T1000 (cell line): ENCODE measurements around the gene PNPO.
"Not testable (repeated sequence)": the region's sequence is repeated elsewhere in the genome, so short reads cannot be mapped to it uniquely, and the experiment has no call there.

Experiments used
- DNase-seq: peaks from one replicate; lab custom pipeline; 2025; ENCODE audit warnings: mixed read lengths; lab: John Stamatoyannopoulos, UW

PNPO gene

DNA sequence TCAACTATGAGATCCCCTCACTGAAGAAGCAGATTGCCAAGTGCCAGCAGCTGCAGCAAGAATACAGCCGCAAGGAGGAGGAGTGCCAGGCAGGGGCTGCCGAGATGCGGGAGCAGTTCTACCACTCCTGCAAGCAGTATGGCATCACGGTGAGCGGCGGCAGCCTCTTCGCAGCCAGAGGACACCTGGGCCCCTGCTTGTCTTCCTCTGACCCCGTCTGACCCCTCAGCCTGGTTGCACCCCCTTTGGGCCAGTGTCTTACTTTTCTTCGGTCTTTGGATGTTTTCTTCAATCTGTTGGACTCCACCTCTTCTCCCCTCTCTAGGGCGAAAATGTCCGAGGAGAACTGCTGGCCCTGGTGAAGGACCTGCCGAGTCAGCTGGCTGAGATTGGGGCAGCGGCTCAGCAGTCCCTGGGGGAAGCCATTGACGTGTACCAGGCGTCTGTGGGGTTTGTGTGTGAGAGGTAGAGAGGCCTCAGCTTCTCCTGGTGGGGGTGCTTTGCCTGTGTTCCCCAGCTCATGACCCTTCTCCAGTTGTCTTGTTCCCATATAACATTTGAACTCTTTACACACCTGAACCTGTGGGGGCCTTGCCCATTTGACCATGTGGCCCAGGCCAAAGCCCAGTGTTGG is 33.9 kb downstream of the PNPO start:
- DNase-seq, result no peak

DNA sequence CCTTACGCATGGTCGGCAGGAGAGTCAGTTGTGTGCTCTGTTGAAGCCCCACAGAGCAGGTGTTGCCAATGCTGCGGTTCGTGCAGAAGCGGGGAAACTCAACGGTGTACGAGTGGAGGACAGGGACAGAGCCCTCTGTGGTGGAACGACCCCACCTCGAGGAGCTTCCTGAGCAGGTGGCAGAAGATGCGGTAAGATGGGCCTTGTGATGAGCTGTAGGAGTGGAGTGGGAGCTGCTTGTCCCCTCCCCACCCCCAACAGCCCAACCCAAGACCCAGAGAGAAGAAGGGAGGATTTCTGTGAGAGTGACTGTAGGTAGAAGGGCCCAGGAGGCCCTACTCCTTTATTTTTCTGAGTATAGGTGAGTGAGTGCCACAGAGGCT is 34.4 kb downstream of the PNPO start:
- DNase-seq, result no peak

DNA sequence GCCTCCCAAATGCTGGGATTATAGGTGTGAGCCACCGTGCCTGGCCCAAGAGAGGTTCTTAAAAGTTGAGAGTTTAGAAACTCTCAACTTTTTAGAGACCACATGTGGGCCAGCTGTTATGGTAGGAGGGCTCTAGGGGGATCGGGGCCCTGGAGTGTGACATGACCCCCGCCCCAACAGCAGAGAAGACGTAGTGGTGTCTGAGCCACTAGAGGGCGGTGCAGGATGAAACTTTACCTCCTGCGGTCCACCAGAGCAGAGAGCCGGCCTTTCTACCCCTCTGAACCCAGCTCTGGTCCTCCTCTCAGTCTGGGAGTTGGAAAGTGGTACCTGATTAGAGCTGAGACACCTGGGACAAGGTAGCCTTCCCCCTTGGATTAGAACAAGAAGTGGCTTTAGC is 37.0 kb downstream of the PNPO start:
- DNase-seq, result no peak

DNA sequence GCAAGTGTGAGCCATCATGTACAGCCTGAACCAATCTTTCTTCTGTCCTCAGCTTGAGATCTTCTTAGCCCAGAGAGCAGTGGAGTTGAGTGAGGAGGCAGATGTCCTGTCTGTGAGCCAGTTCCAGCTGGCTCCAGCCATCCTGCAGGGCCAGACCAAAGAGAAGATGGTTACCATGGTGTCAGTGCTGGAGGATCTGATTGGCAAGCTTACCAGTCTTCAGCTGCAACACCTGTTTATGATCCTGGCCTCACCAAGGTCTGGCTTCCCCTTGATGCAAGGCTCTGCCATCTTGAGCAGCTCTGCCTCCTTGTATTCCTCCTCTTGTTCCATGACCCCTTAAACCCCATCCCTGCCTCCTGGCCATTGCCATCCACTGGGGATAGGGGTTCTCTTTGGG is 39.2 kb downstream of the PNPO start:
- DNase-seq, result no peak

DNA sequence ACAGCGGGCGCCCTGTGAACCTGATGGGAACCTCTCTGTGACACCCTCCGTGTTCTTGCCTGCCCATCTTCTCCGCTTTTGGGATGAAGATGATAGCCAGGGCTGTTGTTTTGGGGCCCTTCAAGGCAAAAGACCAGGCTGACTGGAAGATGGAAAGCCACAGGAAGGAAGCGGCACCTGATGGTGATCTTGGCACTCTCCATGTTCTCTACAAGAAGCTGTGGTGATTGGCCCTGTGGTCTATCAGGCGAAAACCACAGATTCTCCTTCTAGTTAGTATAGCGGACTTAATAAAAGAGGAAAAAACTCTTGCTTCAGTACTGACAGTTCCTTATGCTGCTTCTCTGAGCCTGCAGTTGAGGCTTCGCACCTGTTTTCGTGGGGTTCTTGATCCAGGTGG is 40.1 kb downstream of the PNPO start:
- no peak for DNase-seq

DNA sequence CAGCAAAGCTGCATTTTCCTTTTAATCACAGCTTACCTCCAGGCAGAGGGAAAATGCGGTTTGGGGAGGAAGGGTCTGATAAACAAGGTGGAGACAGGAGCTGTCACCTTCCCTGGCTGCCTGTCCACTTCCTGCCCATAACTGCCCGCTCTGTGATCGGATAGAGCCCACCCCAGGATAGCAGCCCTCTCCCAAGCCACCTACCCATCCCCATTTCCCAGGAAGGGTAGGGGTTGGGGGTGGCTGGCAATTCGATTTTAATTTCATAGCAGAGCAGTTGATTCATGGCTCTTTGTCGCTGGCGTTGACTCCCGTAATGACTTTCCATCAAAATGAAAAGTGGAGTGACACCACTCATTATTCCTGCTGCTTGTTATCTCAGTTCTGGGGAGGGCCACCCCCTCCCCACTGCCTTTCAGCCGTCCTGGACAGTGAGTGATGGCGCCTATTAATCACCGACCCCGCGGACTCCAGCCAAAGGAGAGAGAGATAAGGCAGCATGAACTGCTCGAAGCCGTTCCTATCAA is 40.8 kb downstream of the PNPO start:
- DNase-seq, result no peak

DNA sequence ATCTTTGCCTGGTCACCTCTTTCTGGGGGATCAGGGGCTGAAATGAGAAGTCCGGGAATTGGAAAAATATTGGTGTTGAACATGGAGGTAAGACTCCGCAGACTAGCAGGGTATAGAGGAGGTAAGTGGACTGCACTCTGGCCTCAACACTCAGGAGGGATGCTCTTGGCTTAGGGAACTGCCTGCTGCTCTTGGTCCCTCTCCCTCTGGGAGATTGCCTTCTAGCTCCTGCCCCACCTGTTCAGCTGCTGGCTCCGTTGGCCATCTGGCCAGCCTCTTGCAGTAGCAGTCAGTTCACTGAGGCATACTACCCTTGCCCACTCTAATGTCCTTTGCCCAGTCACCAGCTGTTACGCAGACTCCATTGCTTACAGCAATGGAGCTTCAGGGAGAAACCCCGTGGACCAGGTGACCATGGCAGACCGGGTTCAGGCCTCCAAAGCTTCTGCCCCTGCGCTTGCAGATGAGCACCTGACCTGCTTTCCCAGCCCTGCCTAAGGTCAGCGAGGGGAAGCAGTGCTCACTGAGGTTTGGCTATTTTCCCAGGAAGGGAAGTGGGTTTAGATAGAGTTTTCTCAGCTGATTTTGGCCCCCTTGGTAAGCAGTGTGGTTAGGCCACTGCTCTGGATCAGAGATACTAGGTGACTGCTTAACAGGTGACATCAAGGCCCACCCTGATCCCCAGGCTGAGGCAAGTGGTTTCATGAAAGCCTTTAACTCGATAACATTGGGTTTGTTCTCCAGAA is 41.4 kb downstream of the PNPO start:
- DNase-seq, result no peak

DNA sequence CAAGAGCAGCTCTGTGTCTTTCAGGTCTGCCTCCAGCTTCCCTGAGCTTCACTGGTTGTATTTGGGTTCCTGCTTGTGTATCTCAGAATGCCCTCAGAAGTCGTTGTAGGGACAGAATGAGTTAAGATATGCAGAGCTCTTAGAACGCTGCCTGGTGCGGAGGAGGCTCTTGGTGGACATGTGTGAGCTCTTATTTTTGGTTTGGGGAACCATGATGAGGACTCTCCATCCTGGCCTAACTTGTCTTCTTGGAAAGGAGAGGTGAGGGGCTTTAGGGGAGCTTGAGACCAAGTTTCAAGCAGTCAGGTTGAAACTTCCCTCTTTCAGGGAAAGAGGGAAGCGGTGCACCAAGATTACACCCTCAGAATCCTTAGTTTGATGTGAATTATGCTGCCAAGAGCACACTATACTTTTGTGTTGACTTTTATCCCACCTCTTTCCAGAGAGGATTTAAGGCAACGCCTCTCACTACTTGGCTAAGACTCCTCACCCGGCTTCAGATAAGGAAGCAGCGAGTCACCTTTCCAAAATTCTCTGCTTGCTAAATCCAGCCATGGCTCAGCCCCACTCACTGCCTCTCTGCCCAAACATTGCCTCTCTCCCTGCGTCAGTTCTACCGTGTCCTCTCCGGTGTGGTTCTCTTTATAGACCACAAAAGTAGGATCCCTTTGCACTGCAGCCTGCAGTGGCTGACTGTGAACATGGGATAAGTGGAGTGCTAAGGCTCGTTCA is 42.3 kb downstream of the PNPO start:
- DNase-seq, result no peak

DNA sequence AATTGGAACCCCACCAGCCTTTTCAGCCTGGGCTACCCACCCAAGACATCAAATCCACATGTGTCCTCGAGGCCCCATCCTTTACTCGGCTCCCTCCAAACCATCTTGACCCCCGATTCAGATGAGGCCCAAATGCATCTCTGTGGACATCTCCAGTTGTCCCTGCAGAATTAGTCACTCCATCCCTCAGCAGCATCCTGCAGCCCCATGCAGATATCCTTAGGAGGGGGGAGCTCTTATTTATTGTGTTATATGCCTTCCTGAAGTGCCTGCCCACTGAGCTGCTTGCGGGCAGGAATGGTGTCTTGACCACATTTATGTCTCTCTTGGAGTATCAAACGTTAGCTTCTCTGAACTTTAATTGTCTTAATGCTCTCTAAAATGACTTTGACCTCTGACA is 45.1 kb downstream of the PNPO start:
- no peak for DNase-seq

DNA sequence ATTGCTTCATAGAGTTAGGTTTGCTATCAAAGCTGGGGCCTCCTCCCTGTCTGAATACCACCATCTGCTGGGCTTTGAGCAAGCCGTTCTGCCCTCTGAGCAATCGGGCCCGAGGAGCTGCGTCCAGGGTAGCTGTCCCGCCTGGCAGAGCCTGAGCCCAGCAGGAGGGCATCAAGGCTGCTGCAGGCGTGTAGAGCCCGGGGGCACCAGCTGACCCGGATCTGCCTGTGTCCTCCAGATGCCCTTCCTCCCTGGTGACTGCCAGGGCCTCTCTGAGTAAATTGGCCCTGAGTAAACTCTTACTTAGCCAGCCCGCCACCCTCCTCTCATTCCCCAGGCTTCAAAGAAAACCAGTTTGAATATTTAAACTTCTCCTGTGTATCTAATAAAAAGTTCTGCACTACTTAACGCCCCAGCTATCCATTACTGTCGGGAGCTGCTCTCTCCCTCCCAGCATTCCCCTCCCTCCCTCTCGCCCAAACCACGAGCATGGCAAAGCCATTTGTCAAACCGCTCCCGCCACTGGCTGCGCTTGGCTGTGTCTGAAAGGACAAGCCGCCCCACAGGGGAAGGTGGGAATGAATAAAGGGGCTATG is 46.0 kb downstream of the PNPO start:
- DNase-seq, result peak; percentile 7

DNA sequence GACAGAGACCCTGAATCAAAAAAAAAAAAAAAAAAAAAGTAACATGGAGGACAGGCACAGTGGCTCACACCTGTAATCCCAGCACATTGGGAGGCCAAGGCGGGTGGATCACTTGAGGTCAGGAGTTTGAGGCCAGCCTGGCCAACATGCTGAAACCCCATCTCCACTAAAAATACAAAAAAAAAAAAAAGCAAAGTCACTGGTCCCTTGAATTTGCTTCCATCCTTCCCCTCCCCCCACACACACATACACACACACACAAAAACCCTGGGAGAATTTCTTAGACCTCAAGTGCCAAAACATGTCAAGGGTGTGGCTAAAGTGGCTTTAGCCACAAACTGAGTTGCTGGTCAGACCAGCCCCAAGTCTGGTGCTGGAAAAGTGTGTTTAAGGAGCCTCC is 47.1 kb downstream of the PNPO start:
- DNase-seq, result not testable (repeated sequence)

DNA sequence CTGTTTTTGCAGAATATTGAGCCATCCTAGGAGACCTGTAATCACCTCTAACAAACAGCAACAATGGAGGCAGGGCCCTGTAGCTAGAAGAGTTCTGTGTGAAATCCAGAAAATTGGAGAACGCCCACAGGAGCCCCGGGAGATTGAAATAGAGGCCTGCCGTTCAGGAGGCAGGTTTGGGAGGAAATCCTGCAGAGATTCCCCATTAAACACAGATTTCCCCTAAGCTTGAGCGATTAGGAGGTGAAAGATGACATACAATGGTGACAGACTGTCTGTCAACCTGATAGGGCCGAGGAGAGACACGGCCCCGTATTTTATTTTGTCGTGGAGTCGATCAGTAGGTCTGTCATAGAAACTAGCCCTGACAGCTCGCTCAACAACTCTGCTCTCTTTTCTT is 47.8 kb downstream of the PNPO start:
- no peak for DNase-seq

DNA sequence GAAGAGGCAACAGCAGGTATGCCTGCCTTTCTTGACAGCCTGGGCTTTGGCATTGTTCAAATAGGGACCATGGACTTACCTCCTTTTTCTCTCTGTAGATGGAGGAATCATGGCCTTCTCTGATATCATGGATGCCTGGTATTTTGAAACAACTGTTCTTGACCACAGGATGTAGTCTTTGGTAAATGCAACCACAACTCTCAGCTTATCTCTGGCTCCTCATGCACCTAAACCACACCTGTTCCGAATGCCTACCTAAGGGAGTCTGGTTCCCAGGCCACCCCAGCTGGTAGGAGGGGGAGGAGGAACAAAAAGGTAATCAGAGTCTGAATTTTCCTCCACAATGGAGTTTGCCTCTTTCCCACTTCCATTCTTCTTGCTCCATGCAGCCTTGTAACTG is 48.3 kb downstream of the PNPO start:
- no peak for DNase-seq

DNA sequence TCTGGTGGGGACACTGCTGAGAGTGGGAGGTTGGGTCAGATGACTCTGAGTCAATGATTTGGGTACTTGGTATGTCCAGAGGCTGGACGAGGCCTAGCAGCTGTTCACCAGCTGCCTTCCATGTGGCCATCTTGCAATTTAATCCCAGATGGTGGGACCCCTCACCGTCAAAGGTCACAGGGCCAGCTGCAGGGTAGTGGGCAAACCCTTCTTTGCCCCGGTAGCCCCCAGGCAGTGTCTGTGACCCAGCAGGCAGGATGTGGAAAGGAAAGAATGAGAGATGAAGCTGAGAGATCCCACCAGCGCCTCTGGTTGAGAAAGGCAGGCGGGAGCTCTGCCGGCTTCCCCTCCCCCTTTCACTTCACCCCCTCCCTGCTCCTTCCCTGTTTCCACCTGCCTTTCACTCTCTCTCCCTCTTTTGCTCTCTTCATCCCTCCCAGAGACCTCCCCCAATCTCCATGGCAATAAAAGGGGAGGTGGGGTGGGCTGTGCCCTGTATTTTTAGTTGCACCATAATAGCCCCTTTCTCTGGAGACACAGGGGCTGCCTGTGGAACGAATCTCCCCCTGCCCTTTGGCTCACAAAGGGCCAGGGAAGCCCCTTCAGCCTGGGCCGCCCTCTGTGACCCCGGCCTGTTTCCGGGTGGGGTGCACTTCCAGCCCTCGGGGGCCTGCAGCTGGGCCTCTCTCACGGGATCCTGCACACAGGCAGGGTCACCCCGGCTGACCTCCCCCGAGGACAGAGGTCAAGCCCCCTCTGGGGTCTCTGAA is 49.8 kb downstream of the PNPO start:
- DNase-seq, result no peak

DNA sequence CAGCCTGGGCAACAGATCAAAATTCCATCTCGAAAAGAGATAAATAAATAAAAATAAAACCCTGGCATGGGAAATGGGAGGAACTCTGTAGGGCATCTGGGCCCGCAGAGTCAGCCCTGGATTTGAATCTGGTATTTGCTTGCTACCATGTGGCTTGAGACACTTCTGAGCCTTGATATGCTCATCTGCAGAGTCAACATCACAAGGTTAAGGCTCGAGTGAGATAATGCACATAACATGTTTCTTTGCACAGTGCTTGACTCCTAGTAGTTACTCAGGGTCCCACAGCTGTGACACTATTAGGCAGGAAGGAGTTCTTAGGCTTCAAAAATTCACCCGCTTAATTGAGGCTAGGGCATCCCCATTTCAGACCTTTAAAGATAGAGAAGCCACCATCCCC is 50.8 kb downstream of the PNPO start:
- DNase-seq, result no peak

DNA sequence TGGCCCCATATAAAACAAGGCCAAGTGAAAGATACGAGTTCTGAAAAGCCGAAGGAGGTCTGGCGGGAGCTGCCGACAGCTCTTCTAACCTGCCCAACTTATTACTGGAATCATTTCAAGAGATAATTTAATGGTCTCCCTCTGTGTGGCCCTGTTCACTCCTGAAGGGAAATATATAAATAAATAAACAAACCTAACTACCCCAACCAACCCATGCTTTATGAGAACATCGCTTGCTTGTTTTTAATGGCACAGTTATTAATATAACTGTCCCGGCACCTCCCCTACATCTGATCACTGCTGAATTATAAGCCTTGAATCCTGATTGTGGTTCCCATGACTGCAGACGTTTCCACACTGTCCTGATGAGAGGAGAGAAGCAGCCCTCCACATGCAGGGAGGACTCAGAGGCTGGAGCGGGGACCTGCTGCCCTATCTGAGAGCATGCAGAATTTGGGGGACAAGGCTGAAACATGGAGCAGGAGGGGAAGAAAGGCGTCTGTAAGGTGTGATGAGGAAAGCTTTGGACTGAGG is 51.7 kb downstream of the PNPO start:
- DNase-seq, result no peak

DNA sequence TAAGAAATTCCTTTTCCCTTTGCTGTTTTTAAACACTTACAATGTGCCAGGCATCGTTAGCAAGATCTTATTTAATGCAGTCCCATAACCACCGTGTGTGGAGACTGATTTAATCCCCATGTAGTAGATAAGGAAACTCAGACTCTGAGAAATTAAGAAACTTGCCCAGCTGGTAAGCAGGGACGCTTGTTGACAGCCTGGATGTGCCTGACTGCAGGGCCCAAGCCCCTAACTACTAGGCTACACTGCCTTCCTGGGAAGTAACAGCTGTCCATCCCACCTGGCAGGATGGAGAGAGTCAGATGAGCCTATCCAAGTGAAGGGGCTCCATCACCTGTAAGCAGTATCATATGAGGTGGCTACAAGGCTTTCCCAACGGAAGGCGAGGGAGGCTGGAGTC is 52.6 kb downstream of the PNPO start:
- DNase-seq, result no peak

DNA sequence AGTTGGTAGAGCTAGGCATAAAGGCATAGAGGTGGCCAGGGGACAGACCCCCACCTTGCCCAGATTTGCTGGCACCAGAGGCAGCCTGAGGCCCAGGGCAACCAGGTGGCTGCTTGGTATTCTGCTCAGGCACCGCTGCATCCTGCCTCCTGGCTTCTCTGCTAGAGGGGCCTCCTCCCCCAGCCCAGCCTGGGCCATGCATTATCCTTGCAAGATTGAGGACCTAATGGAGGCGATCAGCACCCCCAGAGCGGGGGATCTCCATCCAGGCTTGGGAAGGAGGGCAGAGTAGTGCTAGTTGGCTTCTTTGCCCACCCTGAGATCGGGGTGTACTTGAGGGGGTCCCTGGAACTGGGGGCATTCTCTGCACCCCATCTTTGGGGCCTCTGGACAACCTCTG is 53.4 kb downstream of the PNPO start:
- DNase-seq, result no peak

DNA sequence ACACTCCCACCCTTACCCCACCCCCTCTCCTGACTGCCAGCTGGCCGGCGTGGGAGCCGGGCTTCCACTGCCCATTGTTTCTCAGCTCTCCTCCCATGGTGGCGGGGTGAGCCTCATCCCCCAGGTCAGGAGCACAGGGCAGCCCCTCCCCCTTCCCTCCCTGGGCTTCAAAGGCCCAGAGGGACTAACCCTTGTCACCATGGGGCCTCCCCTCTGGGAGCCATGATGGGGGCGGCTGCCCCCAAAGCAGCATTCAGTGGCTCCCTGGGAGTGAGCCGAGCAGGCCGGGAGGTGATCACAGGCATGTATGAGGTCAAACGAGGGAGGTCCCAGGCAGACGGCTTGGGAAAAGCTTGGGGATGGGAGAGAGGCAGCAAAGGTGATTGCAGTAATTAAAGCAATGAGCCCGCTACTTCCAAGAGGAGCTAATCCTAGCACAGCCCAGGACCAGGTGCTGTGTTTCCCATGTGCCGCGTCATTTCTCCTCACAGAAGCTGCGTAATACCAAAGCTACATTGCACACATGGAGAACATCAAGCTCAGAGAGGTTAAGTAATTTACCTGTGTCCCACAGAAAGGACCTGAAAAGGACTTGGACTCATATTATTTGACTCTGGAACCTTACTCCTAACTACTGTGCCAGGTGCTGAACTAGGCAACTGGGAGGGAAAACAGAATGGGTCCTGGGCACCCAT is 54.0 kb downstream of the PNPO start:
- DNase-seq, result no peak

DNA sequence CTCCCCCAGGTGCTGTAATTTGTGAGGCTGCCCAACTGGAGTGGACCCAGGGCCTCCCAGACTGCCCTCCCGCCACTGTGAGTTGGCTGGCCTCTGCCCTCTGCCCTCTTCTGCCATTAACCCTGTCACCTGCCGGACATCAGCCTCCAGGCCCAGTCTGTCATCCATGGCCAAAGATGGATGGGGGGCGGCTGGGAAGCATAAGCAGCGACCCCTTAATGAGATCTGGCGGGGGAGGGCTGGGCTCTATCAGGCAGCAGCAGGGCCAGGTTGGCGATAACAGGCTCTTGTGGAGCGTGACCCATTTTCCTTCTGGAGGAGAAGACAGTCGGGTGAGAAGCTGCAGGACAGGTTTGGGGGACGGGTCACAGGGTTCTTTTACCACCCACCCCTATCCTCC is 54.8 kb downstream of the PNPO start:
- DNase-seq, result no peak

DNA sequence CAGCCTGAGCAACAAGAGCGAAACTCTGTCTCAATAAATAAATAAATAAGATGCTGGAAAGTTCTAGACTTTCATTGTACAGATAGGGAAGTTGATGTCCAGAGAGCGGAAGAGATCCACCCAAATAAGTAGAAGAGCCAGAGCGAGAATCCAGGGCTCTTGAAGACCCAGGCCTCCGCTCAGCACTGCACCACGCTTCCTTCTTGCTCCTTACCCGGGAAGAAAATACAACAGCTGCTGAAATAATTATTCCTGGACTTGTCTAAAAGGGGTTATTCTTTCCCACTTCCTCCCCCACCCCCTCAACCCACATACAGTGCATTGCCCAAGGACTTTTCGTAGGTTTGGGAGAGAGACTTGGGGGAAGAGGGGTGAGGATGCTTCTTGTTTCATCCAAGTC is 56.2 kb downstream of the PNPO start:
- DNase-seq, result no peak
